GM18508 (cell line): Measurements from ENCODE around the gene ZNF580.

Experiments used
- ATAC-seq: cut with Tn5 transposase; IDR thresholded peaks from one replicate; pipeline ENCODE4 v1.9.1; 2021; ENCODE audit warnings: moderate number of reproducible peaks; ENCODE audit not compliant: insufficient read depth, unreplicated experiment

Gene ZNF580

GRCh38 chr19:55605637-55606470, 34.9 kb upstream of the ZNF580 start, which contains the start of gene ZNF865:
TSS of gene ZNF865 (plus strand) at chr19:55605647. CDS start at chr19:55613619, 7,972 bp downstream.
- no peak for ATAC-seq

GRCh38 chr19:55606471-55606787, 34.4 kb upstream of the ZNF580 start:
- ATAC-seq = no peak

- ATAC-seq = no peak
These were observed 34.0 kb upstream of the ZNF580 start for GRCh38 chr19:55606817-55607216.

- ATAC-seq = no peak
These were observed 31.5 kb upstream of the ZNF580 start for GRCh38 chr19:55609326-55609725.

GRCh38 chr19:55611300-55611982, 29.4 kb upstream of the ZNF580 start:
- no peak for ATAC-seq

GRCh38 chr19:55611983-55612645, 28.7 kb upstream of the ZNF580 start:
- no peak for ATAC-seq

- ATAC-seq = no peak
These were observed 27.4 kb upstream of the ZNF580 start for GRCh38 chr19:55613396-55613795.

- ATAC-seq = no peak
These were observed 26.7 kb upstream of the ZNF580 start for GRCh38 chr19:55613930-55614710.

- no peak for ATAC-seq
These were observed 25.9 kb upstream of the ZNF580 start for GRCh38 chr19:55614711-55615542.

- ATAC-seq = no peak
These were observed 25.0 kb upstream of the ZNF580 start for GRCh38 chr19:55615543-55616394.

GRCh38 chr19:55616395-55616875, 24.4 kb upstream of the ZNF580 start:
- no peak for ATAC-seq

- ATAC-seq = no peak
These were observed 23.4 kb upstream of the ZNF580 start for GRCh38 chr19:55617426-55617825.

- no peak for ATAC-seq
These were observed 22.4 kb upstream of the ZNF580 start for GRCh38 chr19:55618426-55618825.

GRCh38 chr19:55619286-55619685, 21.5 kb upstream of the ZNF580 start:
- ATAC-seq = no peak

GRCh38 chr19:55620410-55621204, 20.2 kb upstream of the ZNF580 start:
- no peak for ATAC-seq

- ATAC-seq = no peak
These were observed 19.6 kb upstream of the ZNF580 start for GRCh38 chr19:55621205-55621672.

GRCh38 chr19:55621673-55622231, 19.1 kb upstream of the ZNF580 start:
- ATAC-seq = no peak
